SK-N-SH treated with all-trans-retinoic acid at 6 μM for 48 hours (cell line): Measurements from ENCODE around the gene MGAT3.

Experiments used
- ATAC-seq: fragments of 200-7000 bp; cut with Tn5 transposase; 3 replicates; pipeline ENCODE4 v1.9.1; 2020; ENCODE audit warnings: mild to moderate bottlenecking, moderate library complexity
- ARNTL ChIP-seq: fragments of 450-650 bp; formaldehyde crosslinking; IDR thresholded peaks from 2 replicates; pipeline ENCODE4 v1.5.0; 2020; ENCODE audit warnings: low read depth, mild to moderate bottlenecking, moderate library complexity, borderline replicate concordance
- BACH2 ChIP-seq: fragments of 250-450 bp; sonication (Bioruptor Pico); IDR thresholded peaks from 2 replicates; pipeline ENCODE4 v1.9.0; 2021; ENCODE audit warnings: mild to moderate bottlenecking, borderline replicate concordance
- CREB5 ChIP-seq: fragments of 250-450 bp; sonication (Bioruptor Pico); IDR thresholded peaks from 2 replicates; pipeline ENCODE4 v1.5.1; 2020; ENCODE audit warnings: low read depth, mild to moderate bottlenecking, moderate library complexity
- CSDC2 ChIP-seq: fragments of 250-450 bp; sonication (Bioruptor Pico); IDR thresholded peaks from 2 replicates; pipeline ENCODE4 v1.5.0; 2020; ENCODE audit warnings: mild to moderate bottlenecking, moderate library complexity
- CSRNP3 ChIP-seq: fragments of 250-450 bp; sonication (Bioruptor Pico); IDR thresholded peaks from 2 replicates; pipeline ENCODE4 v1.5.1; 2021; ENCODE audit warnings: mild to moderate bottlenecking, moderate library complexity
- ESRRG ChIP-seq: fragments of 250-450 bp; sonication (Bioruptor Pico); IDR thresholded peaks from 2 replicates; pipeline ENCODE4 v1.6.1; 2021; ENCODE audit warnings: mild to moderate bottlenecking
- GLIS3 ChIP-seq: fragments of 250-450 bp; sonication (Bioruptor Pico); IDR thresholded peaks from 2 replicates; pipeline ENCODE4 v1.5.0; 2020; ENCODE audit warnings: mild to moderate bottlenecking, moderate library complexity
- ISL1 ChIP-seq: fragments of 250-450 bp; sonication (Bioruptor Pico); IDR thresholded peaks from 2 replicates; pipeline ENCODE4 v2.1.2; 2022; ENCODE audit warnings: mild to moderate bottlenecking, moderate library complexity
- OSR1 ChIP-seq: fragments of 250-450 bp; sonication (Bioruptor Pico); IDR thresholded peaks from 2 replicates; pipeline ENCODE4 v1.8.0; 2022; ENCODE audit warnings: moderate library complexity, mild to moderate bottlenecking, inconsistent platforms
- PATZ1 ChIP-seq: fragments of 250-450 bp; sonication (Bioruptor Pico); IDR thresholded peaks from 2 replicates; pipeline ENCODE4 v1.8.0; 2020; ENCODE audit warnings: mild to moderate bottlenecking, moderate library complexity, borderline replicate concordance
- POU6F1 ChIP-seq: fragments of 250-450 bp; sonication (Bioruptor Pico); IDR thresholded peaks from 2 replicates; pipeline ENCODE4 v1.8.0; 2021; ENCODE audit warnings: low read depth, mild to moderate bottlenecking, moderate library complexity, borderline replicate concordance
- PPARA ChIP-seq: fragments of 250-450 bp; sonication (Bioruptor Pico); IDR thresholded peaks from 2 replicates; pipeline ENCODE4 v1.5.0; 2020; ENCODE audit warnings: mild to moderate bottlenecking, borderline replicate concordance
- RARB ChIP-seq: fragments of 250-450 bp; sonication (Bioruptor Pico); IDR thresholded peaks from 2 replicates; pipeline ENCODE4 v1.8.0; 2021; ENCODE audit warnings: mild to moderate bottlenecking, moderate library complexity
- SNAI2 ChIP-seq: fragments of 250-450 bp; sonication (Bioruptor Pico); IDR thresholded peaks from 2 replicates; pipeline ENCODE4 v1.5.0; 2020; ENCODE audit warnings: mild to moderate bottlenecking, moderate library complexity
- TCF4 ChIP-seq: fragments of 250-450 bp; sonication (Bioruptor Pico); IDR thresholded peaks from 2 replicates; pipeline ENCODE4 v1.8.0; 2021; ENCODE audit warnings: mild to moderate bottlenecking, moderate library complexity, borderline replicate concordance
- TSHZ2 ChIP-seq: fragments of 250-450 bp; sonication (Bioruptor Pico); IDR thresholded peaks from 2 replicates; pipeline ENCODE4 v1.5.0; 2020; ENCODE audit warnings: mild to moderate bottlenecking, moderate library complexity
- ZC3H10 ChIP-seq: fragments of 250-450 bp; sonication (Bioruptor Pico); IDR thresholded peaks from 2 replicates; pipeline ENCODE4 v1.5.1; 2021; ENCODE audit warnings: mild to moderate bottlenecking, moderate library complexity
- ZFP3 ChIP-seq: fragments of 250-450 bp; sonication (Bioruptor Pico); IDR thresholded peaks from 2 replicates; pipeline ENCODE4 v1.5.0; 2020; ENCODE audit warnings: mild to moderate bottlenecking, moderate library complexity
- ZFP30 ChIP-seq: fragments of 450-650 bp; formaldehyde crosslinking; IDR thresholded peaks from 2 replicates; pipeline ENCODE4 v1.5.0; 2022; ENCODE audit warnings: mild to moderate bottlenecking, moderate library complexity
- ZNF565 ChIP-seq: fragments of 450-650 bp; formaldehyde crosslinking; conservative IDR thresholded peaks from 2 replicates; pipeline ENCODE4 v1.5.0; 2020; ENCODE audit warnings: low read depth, mild to moderate bottlenecking, moderate library complexity
- ZNF70 ChIP-seq: fragments of 450-650 bp; formaldehyde crosslinking; IDR thresholded peaks from 2 replicates; pipeline ENCODE4 v1.5.0; 2020; ENCODE audit warnings: mild to moderate bottlenecking, moderate library complexity
- ZNF8 ChIP-seq: fragments of 450-650 bp; formaldehyde crosslinking; IDR thresholded peaks from 2 replicates; pipeline ENCODE4 v1.5.0; 2020; ENCODE audit warnings: mild to moderate bottlenecking, moderate library complexity

The MGAT3 gene

GRCh38 chr22:39500101-39500500 is 43.3 kb downstream of the MGAT3 start:
- no peak for ATAC-seq
- TF ChIP-seq ZNF565 (CRISPR knock-in tag) (no peak), ZNF70 (CRISPR knock-in tag) (no peak), CREB5 (CRISPR knock-in tag) (no peak), BACH2 (no peak), CSDC2 (CRISPR knock-in tag) (no peak), ARNTL (CRISPR knock-in tag) (no peak), TSHZ2 (CRISPR knock-in tag) (no peak), ESRRG (CRISPR knock-in tag) (no peak), CSRNP3 (CRISPR knock-in tag) (no peak), ZFP3 (no peak), POU6F1 (CRISPR knock-in tag) (no peak), RARB (CRISPR knock-in tag) (no peak), PPARA (no peak), ZFP30 (CRISPR knock-in tag) (no peak), TCF4 (CRISPR knock-in tag) (no peak), ZC3H10 (CRISPR knock-in tag) (no peak), GLIS3 (CRISPR knock-in tag) (no peak), ZNF8 (CRISPR knock-in tag) (no peak), SNAI2 (CRISPR knock-in tag) (no peak)

- TF ChIP-seq ZFP3 (peak; percentile 85), OSR1 (CRISPR knock-in tag) (no peak), ARNTL (CRISPR knock-in tag) (no peak), CSRNP3 (CRISPR knock-in tag) (no peak)
- ATAC-seq: peak; percentile 51
These were observed 44.9 kb downstream of the MGAT3 start for GRCh38 chr22:39501644-39502108.

GRCh38 chr22:39502109-39502788 is 45.4 kb downstream of the MGAT3 start, which contains the start of gene MIEF1:
Gene MIEF1, plus strand, starts transcription at chr22:39502290. Its CDS starts 9,005 bp downstream, at chr22:39511295.
- ATAC-seq: peak; percentile 98
- no peak for TF ChIP-seq BACH2
- TF ChIP-seq ZNF8 (CRISPR knock-in tag): no peak
- TF ChIP-seq RARB (CRISPR knock-in tag): no peak
- no peak for TF ChIP-seq GLIS3 (CRISPR knock-in tag)
- no peak for TF ChIP-seq PATZ1 (CRISPR knock-in tag)
- no peak for TF ChIP-seq ESRRG (CRISPR knock-in tag)
- no peak for TF ChIP-seq ISL1 (CRISPR knock-in tag)
- no peak for TF ChIP-seq ARNTL (CRISPR knock-in tag)
- TF ChIP-seq POU6F1 (CRISPR knock-in tag): no peak
